H1 (cell line): ENCODE measurements around the gene DEAF1. TPM values are rescaled to one million over a fixed set of nuclear protein-coding genes. Genes with fewer than 3 reads are reported as not detected.

Source experiments
- CTCF ChIA-PET: fragments of 300-600 bp; sonication (Branson Sonifier 250); formaldehyde crosslinking; loops from one replicate; lab custom pipeline; 2021; ENCODE audit not compliant: partially characterized antibody; lab: Charles Lee
- POLR2A ChIA-PET: fragments of 300-600 bp; sonication (Branson Sonifier 250); formaldehyde crosslinking; loops from one replicate; lab custom pipeline; 2021; ENCODE audit warnings: inconsistent platforms; ENCODE audit not compliant: partially characterized antibody; lab: Charles Lee
- DNase-seq, 2 experiments: peaks; one replicate each; pipeline versions ENCODE4 v3.0.0 to v3.0.0-alpha.2; 2010 to 2022; ENCODE audit warnings: low spot score in 2 of 2, low read depth in 1 of 2, mixed read lengths in 1 of 2
- FAIRE-seq: peaks from 2 replicates; lab custom pipeline; 2011; peaks lifted over from hg19 to GRCh38; lab: Jason Lieb, UNC
- H2AFZ ChIP-seq: 2 replicates; pipeline ENCODE4 v1.8.1; 2012; ENCODE audit warnings: low read length, inconsistent platforms
- H2AK5ac ChIP-seq: 2 replicates; pipeline ENCODE4 v1.6.1; 2013; ENCODE audit warnings: low read depth, low read length
- H2BK120ac ChIP-seq: replicated peaks from 2 replicates; pipeline ENCODE3; 2013; ENCODE audit warnings: low read depth, low read length, inconsistent platforms
- H2BK12ac ChIP-seq: 2 replicates; pipeline ENCODE4 v1.6.1; 2013; ENCODE audit warnings: low read depth, low read length
- H2BK15ac ChIP-seq: 2 replicates; pipeline ENCODE4 v1.6.1; 2013; ENCODE audit warnings: low read length
- H2BK20ac ChIP-seq: 2 replicates; pipeline ENCODE4 v1.6.1; 2013; ENCODE audit warnings: low read length
- H2BK5ac ChIP-seq: 2 replicates; pipeline ENCODE4 v1.6.1; 2013; ENCODE audit warnings: low read depth, low read length
- H3K14ac ChIP-seq: 2 replicates; pipeline ENCODE4 v1.6.1; 2013; ENCODE audit warnings: inconsistent platforms; ENCODE audit not compliant: insufficient read length
- H3K18ac ChIP-seq: 2 replicates; pipeline ENCODE4 v1.6.1; 2013; ENCODE audit warnings: low read length; ENCODE audit errors: extremely low read depth
- H3K23ac ChIP-seq: 2 replicates; pipeline ENCODE4 v1.6.1; 2013; ENCODE audit warnings: inconsistent platforms; ENCODE audit not compliant: insufficient read length
- H3K23me2 ChIP-seq: 2 replicates; pipeline ENCODE4 v1.6.1; 2013; ENCODE audit warnings: low read depth, low read length
- H3K27ac ChIP-seq: 2 replicates; pipeline ENCODE4 v1.6.1; 2011; ENCODE audit warnings: low read depth, low read length, inconsistent platforms
- H3K27me3 ChIP-seq, 4 experiments: replicated peaks in 1 of 4; 1 replicate in 1 of 4; 2 replicates in 3 of 4; pipeline versions ENCODE4 v1.6.1 to v1.8.1; 2011 to 2013; ENCODE audit warnings: low read length in 3 of 4, mild to moderate bottlenecking in 3 of 4, inconsistent platforms in 2 of 4, mixed read lengths in 2 of 4, moderate library complexity in 1 of 4; ENCODE audit not compliant: control insufficient read depth in 3 of 4, insufficient read depth in 3 of 4; ENCODE audit errors: extremely low read depth in 1 of 4
- H3K36me3 ChIP-seq, 4 experiments: 2 replicates each; pipeline versions ENCODE4 v1.6.1 to v1.8.1; 2011 to 2013; ENCODE audit warnings: mild to moderate bottlenecking in 4 of 4, low read length in 3 of 4, moderate library complexity in 2 of 4, control low read depth in 1 of 4, inconsistent platforms in 1 of 4; ENCODE audit not compliant: insufficient read depth in 4 of 4, control insufficient read depth in 2 of 4
- H3K4ac ChIP-seq: replicated peaks from 2 replicates; pipeline ENCODE3; 2013; ENCODE audit warnings: low read length, low read depth, mixed read lengths, inconsistent platforms; ENCODE audit not compliant: insufficient read length
- H3K4me1 ChIP-seq, 4 experiments: replicated peaks in 1 of 4; 1 replicate in 1 of 4; 2 replicates in 3 of 4; pipeline versions ENCODE4 v1.6.1 to v1.8.1; 2011 to 2013; ENCODE audit warnings: low read length in 3 of 4, inconsistent platforms in 2 of 4, mixed read lengths in 1 of 4; ENCODE audit not compliant: insufficient read depth in 4 of 4, control insufficient read depth in 3 of 4
- H3K4me2 ChIP-seq, 2 experiments: 2 replicates each; pipeline versions ENCODE4 v1.6.1 to v1.8.1; 2011 to 2013; ENCODE audit warnings: low read depth in 2 of 2, low read length in 2 of 2, control low read depth in 1 of 2, inconsistent platforms in 1 of 2, mild to moderate bottlenecking in 1 of 2; ENCODE audit not compliant: insufficient read depth in 1 of 2
- H3K4me3 ChIP-seq, 4 experiments: fragments of 200-600, 300-600 bp in 1 of 4; sonication (generic), shearing (Covaris generic), sonication (Bioruptor Twin) in 1 of 4; 2 replicates each; pipeline versions ENCODE4 v1.5.1 to v1.8.1; 2011 to 2016; ENCODE audit warnings: low read length in 4 of 4, low read depth in 3 of 4, control low read depth in 2 of 4, inconsistent platforms in 2 of 4, mild to moderate bottlenecking in 2 of 4, mixed read lengths in 1 of 4, moderate library complexity in 1 of 4; ENCODE audit not compliant: insufficient read depth in 2 of 4; ENCODE audit errors: extremely low read depth in 1 of 4
- H3K56ac ChIP-seq: replicated peaks from 2 replicates; pipeline ENCODE3; 2013; ENCODE audit warnings: low read depth, mild to moderate bottlenecking, mixed read lengths, low read length, inconsistent platforms; ENCODE audit not compliant: insufficient read length
- H3K79me1 ChIP-seq: 2 replicates; pipeline ENCODE4 v1.6.1; 2013; ENCODE audit warnings: low read depth, low read length, control low read depth
- H3K79me2 ChIP-seq, 2 experiments: 2 replicates each; pipeline versions ENCODE4 v1.6.1 to v1.8.1; 2012 to 2013; ENCODE audit warnings: low read length in 2 of 2, mild to moderate bottlenecking in 2 of 2, inconsistent platforms in 1 of 2; ENCODE audit not compliant: insufficient read depth in 2 of 2, control insufficient read depth in 1 of 2
- H3K9ac ChIP-seq, 4 experiments: replicated peaks in 1 of 4; 1 replicate in 1 of 4; 2 replicates in 3 of 4; pipeline versions ENCODE4 v1.6.1 to v1.8.1; 2011 to 2013; ENCODE audit warnings: low read depth in 3 of 4, low read length in 3 of 4, control low read depth in 2 of 4, mild to moderate bottlenecking in 2 of 4, moderate library complexity in 2 of 4, inconsistent platforms in 1 of 4; ENCODE audit errors: extremely low read depth in 1 of 4
- H3K9me3 ChIP-seq, 2 experiments: 2 replicates each; pipeline versions ENCODE4 v1.6.1 to v1.8.1; 2012 to 2013; ENCODE audit warnings: mild to moderate bottlenecking in 2 of 2, moderate library complexity in 2 of 2, control low read depth in 1 of 2, inconsistent platforms in 1 of 2, low read depth in 1 of 2, low read length in 1 of 2, mixed read lengths in 1 of 2; ENCODE audit not compliant: insufficient read depth in 2 of 2
- H4K20me1 ChIP-seq, 2 experiments: replicated peaks in 1 of 2; 2 replicates each; pipeline versions ENCODE3 to v1.8.1; 2011 to 2013; ENCODE audit warnings: inconsistent platforms in 2 of 2, low read length in 2 of 2, mild to moderate bottlenecking in 1 of 2; ENCODE audit not compliant: insufficient read depth in 2 of 2, control insufficient read depth in 1 of 2
- H4K5ac ChIP-seq: 2 replicates; pipeline ENCODE4 v1.6.1; 2013; ENCODE audit warnings: low read length, low read depth, mixed read lengths, inconsistent platforms; ENCODE audit not compliant: insufficient read length
- H4K8ac ChIP-seq: 2 replicates; pipeline ENCODE4 v1.8.0; 2013; ENCODE audit warnings: mild to moderate bottlenecking, moderate library complexity, low read length, inconsistent platforms; ENCODE audit not compliant: insufficient read depth; ENCODE audit errors: extremely low read depth
- H4K91ac ChIP-seq: replicated peaks from 2 replicates; pipeline ENCODE3; 2013; ENCODE audit warnings: low read length, mixed read lengths, inconsistent platforms; ENCODE audit not compliant: insufficient read length
- BACH1 ChIP-seq: IDR thresholded peaks from 2 replicates; pipeline ENCODE4 v1.6.1; 2012; ENCODE audit warnings: low read length, improper control_type of control experiment
- CBX5 ChIP-seq: fragments of 300-800, 300-1000 bp; sonication (generic); IDR thresholded peaks from 2 replicates; pipeline ENCODE4 v1.7.1; 2016; ENCODE audit warnings: antibody characterized with exemption, low read length, low read depth
- CHD2 ChIP-seq: IDR thresholded peaks from 2 replicates; pipeline ENCODE4 v1.6.1; 2012; ENCODE audit warnings: low read length, improper control_type of control experiment
- CTBP2 ChIP-seq: IDR thresholded peaks from 2 replicates; pipeline ENCODE4 v1.7.0; 2011; ENCODE audit warnings: borderline replicate concordance, mild to moderate bottlenecking, moderate library complexity, mixed read lengths, low read length; ENCODE audit not compliant: insufficient read depth, insufficient read length
- EGR1 ChIP-seq: IDR thresholded peaks from 2 replicates; pipeline ENCODE4 v1.6.1; 2011; ENCODE audit warnings: low read depth, low read length, borderline replicate concordance
- HDAC6 ChIP-seq: IDR thresholded peaks from one replicate; pipeline ENCODE4 v1.7.1; 2012; ENCODE audit warnings: low read depth, mild to moderate bottlenecking, inconsistent platforms, low read length, moderate library complexity
- KDM5A ChIP-seq: fragments of 200-600 bp; IDR thresholded peaks from 2 replicates; pipeline ENCODE4 v1.7.1; 2012; ENCODE audit warnings: mild to moderate bottlenecking, low read length, inconsistent platforms, mixed read lengths
- POLR2A ChIP-seq, 2 experiments: IDR thresholded peaks; 1 replicate in 1 of 2; 2 replicates in 1 of 2; pipeline ENCODE4 v1.6.1; 2011; ENCODE audit warnings: low read depth in 2 of 2, low read length in 2 of 2, mild to moderate bottlenecking in 2 of 2; ENCODE audit errors: control extremely low read depth in 1 of 2
- POLR2AphosphoS5 ChIP-seq: IDR thresholded peaks from 2 replicates; pipeline ENCODE4 v1.6.1; 2011; ENCODE audit warnings: low read depth, low read length
- RBBP5 ChIP-seq: IDR thresholded peaks from 2 replicates; pipeline ENCODE4 v1.7.1; 2012; ENCODE audit warnings: low read depth, mild to moderate bottlenecking, inconsistent platforms, low read length, moderate library complexity, borderline replicate concordance
- RXRA ChIP-seq: IDR thresholded peaks from 2 replicates; pipeline ENCODE4 v1.6.1; 2011; ENCODE audit warnings: low read depth, mild to moderate bottlenecking, low read length, moderate library complexity; ENCODE audit not compliant: insufficient read depth
- SAP30 ChIP-seq: fragments of 300-600 bp; sonication (generic); IDR thresholded peaks from 2 replicates; pipeline ENCODE4 v1.7.1; 2012; ENCODE audit warnings: low read length, moderate library complexity, mild to moderate bottlenecking, inconsistent platforms; ENCODE audit not compliant: insufficient read depth, insufficient replicate concordance
- TCF12 ChIP-seq: IDR thresholded peaks from 2 replicates; pipeline ENCODE4 v1.6.1; 2011; ENCODE audit warnings: low read depth, mild to moderate bottlenecking, low read length
- TEAD4 ChIP-seq: IDR thresholded peaks from 2 replicates; pipeline ENCODE4 v1.6.1; 2012; ENCODE audit warnings: low read depth, low read length, inconsistent platforms, mixed read lengths
- YY1 ChIP-seq: IDR thresholded peaks from 2 replicates; pipeline ENCODE4 v1.6.1; 2011; ENCODE audit warnings: low read depth, mild to moderate bottlenecking, low read length
- WGBS, 2 experiments: shearing (Covaris generic) in 1 of 2; methylation state at CpG; one replicate each; pipeline versions ENCODE4 v1.1.6 to v1.1.7; 2013 to 2015; ENCODE audit warnings: low lambda C conversion rate in 2 of 2, mixed read lengths in 2 of 2, inconsistent platforms in 1 of 2, low coverage in 1 of 2, missing lambda C conversion rate in 1 of 2; ENCODE audit not compliant: insufficient replicate concordance in 2 of 2, insufficient coverage in 1 of 2, insufficient read length in 1 of 2; ENCODE audit errors: extremely low coverage in 1 of 2, missing lambda C conversion rate in 1 of 2; 5-methylcytosine and 5-hydroxymethylcytosine counted together
- polyA plus RNA-seq, 7 experiments: library from polyadenylated mRNA; depleted of rRNA in 3 of 7; stranded (reverse) in 5 of 7; unstranded in 2 of 7; fragments of >200 nt in 5 of 7; fragments of 200-250 nt in 2 of 7; gene quantifications; 1 replicate in 5 of 7; 2 replicates in 1 of 7; 4 replicates in 1 of 7; pipeline versions ENCODE4 v1.2.1 to v1.2.3, GENCODE V29; 2011 to 2013; ENCODE audit warnings: missing spikeins in 2 of 7, mixed read lengths in 2 of 7
- total RNA-seq: library from RNA; stranded (reverse); fragmentation: NEBNext Ultra II Directional; extraction: Animal tissue kit (Norgen Biotek cat#: 25700); gene quantifications from 2 replicates; pipeline ENCODE4 v1.2.1, GENCODE V29; 2021

Gene DEAF1
- total and polyA plus RNA-seq, 2 of the 8 experiments (the other 6 are each of a cell fraction or from before 2014, with no cell fraction given), result 47.3 to 58.4 TPM

DNA sequence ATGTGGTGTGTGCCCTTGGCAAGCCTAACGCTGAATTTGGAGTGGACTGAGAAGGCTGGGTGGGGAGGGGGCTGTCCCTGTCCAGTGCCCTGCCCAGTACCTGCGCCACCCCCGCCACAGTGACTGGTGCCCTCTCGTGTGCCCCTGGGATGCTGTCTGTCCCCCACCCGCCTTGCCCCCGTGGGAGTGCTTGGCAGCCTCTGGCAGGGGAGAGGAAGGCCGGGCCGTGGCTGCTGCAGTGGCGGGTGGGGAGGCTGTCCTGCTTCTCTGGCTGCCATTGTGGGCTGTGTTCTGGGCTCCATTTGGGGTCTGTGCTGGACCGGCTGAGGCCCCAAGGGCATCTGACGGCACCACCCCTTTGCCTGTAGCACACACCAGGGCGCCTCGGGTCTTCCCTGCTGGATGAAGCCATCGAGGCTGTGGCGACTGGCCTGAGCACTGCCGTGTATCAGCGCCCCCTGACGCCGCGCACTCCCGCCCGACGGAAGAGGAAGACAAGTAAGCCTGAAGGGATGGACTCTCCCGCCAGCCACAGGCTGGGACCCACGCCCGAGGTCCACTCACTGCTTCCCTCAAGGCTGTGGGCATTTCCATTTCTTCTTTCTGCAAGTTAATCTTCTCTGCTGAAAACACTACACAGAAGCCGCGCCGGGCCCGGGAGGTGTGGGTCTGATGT is 96.9 kb downstream of the DEAF1 start:
- Histone ChIP-seq H2AK5ac (no peak overlapping the region), H2BK20ac (no peak overlapping the region), H3K4me3 (no peak overlapping the region), H2BK12ac (no peak overlapping the region), H3K4me1 (no peaks in the 10 kb centered on the region), H3K4ac (no peak overlapping the region), H3K9ac (no peak overlapping the region), H3K18ac (no peak overlapping the region), H2BK5ac (no peak overlapping the region), H3K14ac (no peak overlapping the region), H2BK120ac (no peak overlapping the region), H4K5ac (no peak overlapping the region), H4K20me1 (peaks cover 4 to 12% of the 10 kb centered on the region in 2 experiments), H3K23ac (no peak overlapping the region), H2BK15ac (no peak overlapping the region), H3K27ac (no peak overlapping the region), H3K23me2 (no peaks in the 10 kb centered on the region), H3K27me3 (no peaks in the 10 kb centered on the region), H4K91ac (no peak overlapping the region), H3K36me3 (peaks cover 16 to 56% (median 50%) of the 10 kb centered on the region in 4 experiments), H4K8ac (no peak overlapping the region), H2AFZ (no peak overlapping the region), H3K79me2 (no peaks in the 10 kb centered on the region), H3K4me2 (no peak overlapping the region), H3K56ac (no peak overlapping the region), H3K79me1 (peaks cover 4% of the 10 kb centered on the region; the same call in 1 of the 2 replicates), H3K9me3 (no peaks in the 10 kb centered on the region)
- ChIA-PET CTCF (no interaction called here), POLR2A (no interaction called here)
- WGBS, 2 experiments, result 96% methylated on average over 27 of the region's 30 CpGs; no CpG with 5 or more reads in 1 of the 2 experiments
- DNase-seq (no peak), FAIRE-seq (no peak)
- no peak for TF ChIP-seq SAP30
- no peak for TF ChIP-seq CTBP2
- no peak for TF ChIP-seq TCF12
- no peak for TF ChIP-seq CBX5
- TF ChIP-seq POLR2A (IDR thresholded peaks at IDR 0.05; ENCODE audit: control extremely low read depth in 1 of 2, low read depth in 2 of 2, low read length in 2 of 2), result no peak
- TF ChIP-seq TEAD4, result no peak
- no peak for TF ChIP-seq RBBP5
- no peak for TF ChIP-seq YY1
- no peak for TF ChIP-seq RXRA
- no peak for TF ChIP-seq HDAC6
- TF ChIP-seq KDM5A, result no peak
- no peak for TF ChIP-seq EGR1
- no peak for TF ChIP-seq POLR2AphosphoS5
- TF ChIP-seq CHD2, result no peak
- no peak for TF ChIP-seq BACH1
